HFFc6 (cell line): ENCODE results near the gene NAA50. TPM values are rescaled to one million over a fixed set of nuclear protein-coding genes. Genes with fewer than 3 reads are reported as not detected.

Experiments
- DNase-seq: peaks from one replicate; pipeline ENCODE4 v3.0.0-alpha.2; 2018
- H3K27ac Mint-ChIP-seq: 2 replicates; pipeline ENCODE4 v1.8.0; 2020; ENCODE audit warnings: mild to moderate bottlenecking, mixed read lengths
- H3K27me3 Mint-ChIP-seq: 2 replicates; pipeline ENCODE4 v1.8.0; 2021; ENCODE audit warnings: mild to moderate bottlenecking, moderate library complexity, mixed read lengths; ENCODE audit not compliant: insufficient read depth
- H3K36me3 Mint-ChIP-seq: 2 replicates; pipeline ENCODE4 v1.8.0; 2021; ENCODE audit warnings: low read depth, mixed read lengths
- H3K4me1 Mint-ChIP-seq: 2 replicates; pipeline ENCODE4 v1.8.0; 2020; ENCODE audit warnings: low read depth, mixed read lengths
- H3K4me3 Mint-ChIP-seq: 2 replicates; pipeline ENCODE4 v1.8.0; 2020; ENCODE audit warnings: mild to moderate bottlenecking, moderate library complexity, mixed read lengths
- H3K9me3 Mint-ChIP-seq: 2 replicates; pipeline ENCODE4 v1.8.0; 2020; ENCODE audit warnings: mild to moderate bottlenecking, mixed read lengths
- total RNA-seq, 6 experiments: library from RNA; stranded (reverse); fragmentation: NEBNext Ultra II Directional; extraction: Animal tissue kit (Norgen Biotek cat#: 25700); gene quantifications; 2 replicates in 1 of 6; 3 replicates in 5 of 6; pipeline ENCODE4 v1.2.3, GENCODE V29; 2021
- TF ChIP-seq, protein P1 (sequence below): fragments of 200-600 bp; sonication (generic); IDR thresholded peaks from 2 replicates; pipeline ENCODE4 v1.5.0; 2021; ENCODE audit warnings: antibody characterized with exemption, mild to moderate bottlenecking

Gene NAA50
- total RNA-seq, 6 experiments from 2014 or later = 146 to 178 (median 171) TPM

DNA sequence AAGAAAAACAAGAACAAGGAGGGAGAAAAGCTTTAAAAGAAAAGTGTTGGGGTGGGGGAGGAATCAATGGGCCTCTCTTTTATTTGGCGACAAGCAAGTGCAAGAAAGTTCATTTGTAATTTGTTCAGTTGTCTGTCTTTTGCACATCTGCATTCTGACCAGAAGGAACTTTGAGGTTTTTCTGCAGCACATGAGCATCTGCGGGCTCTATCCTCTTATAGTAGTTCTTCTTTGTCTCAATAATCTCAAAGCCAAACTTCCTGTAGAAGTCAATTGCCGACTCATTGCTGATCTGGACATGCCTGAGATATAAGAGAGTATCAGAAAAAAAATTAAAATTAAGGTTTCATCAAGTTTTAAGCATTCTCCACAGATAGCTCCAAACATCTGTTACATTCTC is 24.4 kb downstream of the NAA50 start:
- Mint-ChIP-seq H3K9me3 (no peaks in the 10 kb centered on the region), H3K27me3 (no peaks in the 10 kb centered on the region), H3K4me1 (peaks cover 38% of the 10 kb centered on the region), H3K4me3 (no peak overlapping the region), H3K27ac (no peak overlapping the region), H3K36me3 (peaks cover 47% of the 10 kb centered on the region)
- DNase-seq = no peak
- TF ChIP-seq, protein P1, sequence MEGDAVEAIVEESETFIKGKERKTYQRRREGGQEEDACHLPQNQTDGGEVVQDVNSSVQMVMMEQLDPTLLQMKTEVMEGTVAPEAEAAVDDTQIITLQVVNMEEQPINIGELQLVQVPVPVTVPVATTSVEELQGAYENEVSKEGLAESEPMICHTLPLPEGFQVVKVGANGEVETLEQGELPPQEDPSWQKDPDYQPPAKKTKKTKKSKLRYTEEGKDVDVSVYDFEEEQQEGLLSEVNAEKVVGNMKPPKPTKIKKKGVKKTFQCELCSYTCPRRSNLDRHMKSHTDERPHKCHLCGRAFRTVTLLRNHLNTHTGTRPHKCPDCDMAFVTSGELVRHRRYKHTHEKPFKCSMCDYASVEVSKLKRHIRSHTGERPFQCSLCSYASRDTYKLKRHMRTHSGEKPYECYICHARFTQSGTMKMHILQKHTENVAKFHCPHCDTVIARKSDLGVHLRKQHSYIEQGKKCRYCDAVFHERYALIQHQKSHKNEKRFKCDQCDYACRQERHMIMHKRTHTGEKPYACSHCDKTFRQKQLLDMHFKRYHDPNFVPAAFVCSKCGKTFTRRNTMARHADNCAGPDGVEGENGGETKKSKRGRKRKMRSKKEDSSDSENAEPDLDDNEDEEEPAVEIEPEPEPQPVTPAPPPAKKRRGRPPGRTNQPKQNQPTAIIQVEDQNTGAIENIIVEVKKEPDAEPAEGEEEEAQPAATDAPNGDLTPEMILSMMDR = no peak

DNA sequence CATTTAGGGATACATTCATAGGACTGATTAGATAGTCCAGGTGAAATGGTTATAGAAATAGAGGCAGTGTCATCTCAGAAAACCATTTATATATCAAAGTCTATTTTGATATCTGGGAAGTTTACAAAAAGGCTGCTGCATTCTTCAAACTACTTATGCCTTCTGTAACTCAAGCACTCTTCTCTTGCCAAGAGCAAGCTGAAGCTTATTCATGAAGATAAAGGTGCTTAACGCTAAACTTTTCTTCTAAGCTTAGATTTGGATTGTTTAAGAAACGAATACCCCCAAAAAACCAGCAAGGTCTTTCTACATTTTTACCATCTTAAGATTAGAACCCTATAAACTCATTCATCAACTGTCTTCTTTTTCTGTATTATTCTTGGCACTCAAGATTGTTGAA is 26.3 kb downstream of the NAA50 start:
- H3K27ac Mint-ChIP-seq = no peak overlapping the region
- peaks cover 57% of the 10 kb centered on the region for H3K36me3 Mint-ChIP-seq
- H3K4me1 Mint-ChIP-seq = peaks cover 32% of the 10 kb centered on the region
- no peaks in the 10 kb centered on the region for H3K27me3 Mint-ChIP-seq
- no peak overlapping the region for H3K4me3 Mint-ChIP-seq
- DNase-seq = no peak
- H3K9me3 Mint-ChIP-seq = no peaks in the 10 kb centered on the region
- TF ChIP-seq, protein P1 = no peak

DNA sequence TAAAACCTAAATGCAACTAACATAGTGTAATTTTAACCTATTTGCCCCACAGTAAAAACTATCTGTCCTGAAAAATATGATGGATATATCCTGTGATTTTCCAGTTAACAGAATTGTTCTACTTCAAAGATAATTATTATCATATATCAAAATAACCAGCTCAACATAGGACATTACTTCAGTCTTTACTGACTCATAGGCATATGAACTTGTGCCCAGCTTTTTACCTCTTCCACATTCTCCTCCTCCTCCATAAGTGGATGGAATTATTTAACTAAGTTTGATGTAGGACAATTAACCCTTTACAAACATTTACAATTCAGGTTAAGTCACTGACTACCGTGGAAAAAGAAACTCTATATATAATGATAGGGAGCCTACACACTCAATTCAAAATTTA is 26.8 kb downstream of the NAA50 start:
- no peak for DNase-seq
- Mint-ChIP-seq H3K27ac (no peak overlapping the region), H3K36me3 (peaks cover 54% of the 10 kb centered on the region), H3K9me3 (no peaks in the 10 kb centered on the region), H3K4me1 (peaks cover 33% of the 10 kb centered on the region), H3K4me3 (no peak overlapping the region), H3K27me3 (no peaks in the 10 kb centered on the region)
- TF ChIP-seq, protein P1 = no peak

DNA sequence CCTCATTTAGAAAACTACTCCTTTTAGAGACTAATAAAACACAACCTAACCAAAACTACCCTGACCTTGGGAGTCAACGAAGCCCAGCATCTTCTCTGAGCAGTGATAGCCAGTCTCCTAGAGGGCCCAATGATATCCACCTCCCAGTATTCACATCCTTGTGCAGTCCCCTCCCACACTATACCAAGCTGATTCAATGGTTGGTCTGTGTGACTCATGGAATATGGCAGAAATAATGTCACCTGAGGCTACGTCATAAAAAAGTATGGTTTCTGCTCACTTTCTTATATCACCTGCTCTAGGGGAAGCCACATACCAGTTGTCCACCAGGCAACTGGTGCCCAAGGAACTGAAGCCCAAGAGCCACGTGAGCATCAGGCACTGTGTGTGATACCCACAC is 28.2 kb downstream of the NAA50 start:
- Mint-ChIP-seq H3K36me3 (peaks cover 48% of the 10 kb centered on the region), H3K4me1 (peaks cover 22% of the 10 kb centered on the region), H3K27ac (no peak overlapping the region), H3K4me3 (no peak overlapping the region), H3K27me3 (no peaks in the 10 kb centered on the region), H3K9me3 (no peaks in the 10 kb centered on the region)
- TF ChIP-seq, protein P1 = no peak
- no peak for DNase-seq

- Mint-ChIP-seq H3K4me3 (no peak overlapping the region), H3K9me3 (no peaks in the 10 kb centered on the region), H3K4me1 (peaks cover 22% of the 10 kb centered on the region), H3K27ac (no peak overlapping the region), H3K27me3 (no peaks in the 10 kb centered on the region), H3K36me3 (peaks cover 43% of the 10 kb centered on the region)
- DNase-seq = no peak
- TF ChIP-seq, protein P1 = no peak
Measured at GRCh38 chr3:113717308-113717707, 28.7 kb downstream of the NAA50 start.

- H3K36me3 Mint-ChIP-seq = peaks cover 25% of the 10 kb centered on the region; the same call in 1 of the 2 replicates
- TF ChIP-seq, protein P1 = no peak
- H3K9me3 Mint-ChIP-seq = no peaks in the 10 kb centered on the region
- H3K27ac Mint-ChIP-seq = no peak overlapping the region
- peaks cover 22% of the 10 kb centered on the region for H3K4me1 Mint-ChIP-seq
- DNase-seq = no peak
- H3K27me3 Mint-ChIP-seq = no peaks in the 10 kb centered on the region
- H3K4me3 Mint-ChIP-seq = no peak overlapping the region
Measured at GRCh38 chr3:113714702-113715101, 31.3 kb downstream of the NAA50 start.
